ENCODE data around the gene PSMB9.

- TF ChIP-seq CTCF (IDR thresholded peaks at IDR 0.05) (no peak), ZFX (IDR thresholded peaks at IDR 0.05; ENCODE audit: borderline replicate concordance) (no peak)
Measured at GRCh38 chr6:32883789-32884188, 29.8 kb downstream of the PSMB9 start.
